PC-9 (cell line): Measurements from ENCODE around the gene BACH2. TPM values are rescaled to one million over a fixed set of nuclear protein-coding genes. Genes with fewer than 3 reads are reported as not detected.

Experiments
- BruUV-seq: library from RNA; stranded (reverse); fragments of 400-500 nt; replicated peaks from 2 replicates; lab custom pipeline; 2021; lab: Mats Ljungman, UMichigan
- CTCF ChIA-PET: fragments of 300-600 bp; sonication (Branson Sonifier 250); formaldehyde crosslinking; loops from one replicate; lab custom pipeline; 2022; ENCODE audit warnings: antibody characterized with exemption; lab: Charles Lee
- POLR2A ChIA-PET: fragments of 300-600 bp; sonication (Branson Sonifier 250); formaldehyde crosslinking; loops from one replicate; lab custom pipeline; 2022; ENCODE audit warnings: antibody characterized with exemption; ENCODE audit not compliant: unreplicated experiment; lab: Charles Lee
- DNase-seq, 2 experiments: peaks; one replicate each; pipeline versions ENCODE4 v3.0.0 to v3.0.0-alpha.2; 2015 to 2022; ENCODE audit warnings: mixed read lengths in 1 of 2
- H2AFZ ChIP-seq: fragments of 200-600 bp; sonication (generic); 2 replicates; pipeline ENCODE4 v1.8.1; 2017; ENCODE audit warnings: antibody characterized with exemption
- H3F3A ChIP-seq: fragments of 200-600 bp; sonication (generic); 2 replicates; pipeline ENCODE4 v1.8.1; 2017; ENCODE audit warnings: antibody characterized with exemption, mild to moderate bottlenecking, low read depth; ENCODE audit not compliant: insufficient read depth
- H3K27ac ChIP-seq: fragments of 200-600 bp; sonication (generic); 2 replicates; pipeline ENCODE4 v1.6.1; 2016; ENCODE audit warnings: mixed run types
- H3K27me3 ChIP-seq: fragments of 200-600 bp; sonication (generic); 2 replicates; pipeline ENCODE4 v1.6.1; 2016; ENCODE audit warnings: low read depth, mixed run types; ENCODE audit not compliant: insufficient read depth
- H3K36me3 ChIP-seq: fragments of 200-600 bp; sonication (generic); 2 replicates; pipeline ENCODE4 v1.6.1; 2016; ENCODE audit warnings: low read depth, mixed run types
- H3K4me1 ChIP-seq: fragments of 200-600 bp; sonication (generic); replicated peaks from 2 replicates; pipeline ENCODE4 v1.6.1; 2016; ENCODE audit warnings: mixed run types; ENCODE audit not compliant: insufficient read depth
- H3K4me2 ChIP-seq: fragments of 200-600 bp; sonication (generic); 2 replicates; pipeline ENCODE4 v1.6.1; 2017; ENCODE audit warnings: mixed run types
- H3K4me3 ChIP-seq: fragments of 200-600 bp; sonication (generic); 2 replicates; pipeline ENCODE4 v1.6.1; 2016; ENCODE audit warnings: mixed run types
- H3K79me2 ChIP-seq: fragments of 200-600 bp; sonication (generic); 2 replicates; pipeline ENCODE4 v1.6.1; 2017; ENCODE audit warnings: low read depth, mixed run types
- H3K9me2 ChIP-seq: fragments of 200-600 bp; sonication (generic); 2 replicates; pipeline ENCODE4 v1.8.1; 2017; ENCODE audit warnings: mild to moderate bottlenecking; ENCODE audit not compliant: insufficient read depth
- H3K9me3 ChIP-seq: fragments of 200-600 bp; sonication (generic); 2 replicates; pipeline ENCODE4 v1.8.1; 2016; ENCODE audit warnings: low read depth; ENCODE audit not compliant: insufficient read depth
- H4K20me1 ChIP-seq: fragments of 200-600 bp; sonication (generic); 2 replicates; pipeline ENCODE4 v1.8.1; 2017; ENCODE audit not compliant: insufficient read depth
- EZH2 ChIP-seq: fragments of 200-600 bp; sonication (generic); IDR thresholded peaks from 2 replicates; pipeline ENCODE4 v1.8.0; 2017; ENCODE audit warnings: antibody characterized with exemption, low read depth
- intact Hi-C: fragments of 100-400 bp; cut with micrococcal nuclease; formaldehyde crosslinking; loops from one replicate; pipeline ENCODE4 v1.10.0; 2022; ENCODE audit not compliant: unreplicated experiment
- total RNA-seq: library from RNA; stranded (reverse); gene quantifications from 2 replicates; pipeline ENCODE4 v1.2.3, GENCODE V29; 2021
- TF ChIP-seq, protein P1 (sequence below): fragments of 200-600 bp; sonication (generic); conservative IDR thresholded peaks from 2 replicates; pipeline ENCODE4 v1.6.1; 2017; ENCODE audit warnings: mixed run types, antibody characterized with exemption, mild to moderate bottlenecking, moderate library complexity

The BACH2 gene
- total RNA-seq, 1 experiment from 2014 or later, result 2.3 TPM

DNA sequence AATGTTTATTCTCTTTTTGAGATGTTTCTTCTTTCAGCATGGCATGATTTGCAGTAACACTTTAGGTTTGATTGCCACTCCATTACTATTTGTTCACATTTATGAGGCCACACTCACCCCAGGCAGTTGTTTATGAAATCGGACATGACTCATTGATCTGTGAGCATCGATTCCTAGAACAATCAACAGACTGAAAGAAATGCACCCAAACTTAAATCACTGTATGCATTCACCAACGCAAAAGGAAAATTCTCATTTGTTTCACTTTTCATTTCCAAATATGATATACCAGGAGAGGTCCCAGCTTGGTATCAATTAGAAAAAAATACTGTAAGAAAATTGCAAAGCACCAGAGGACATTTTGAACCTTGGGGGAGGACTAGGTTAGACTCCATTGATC is 407.8 kb downstream of the BACH2 start:
- Histone ChIP-seq H3K27ac (no peak overlapping the region), H3K4me1 (0 out of 2 replicates have a peak, but pooled peaks cover 3% of the 10 kb centered on the region), H3K4me2 (peak overlapping the region; percentile 32; the same call in 1 of the 2 replicates), H3F3A (no peaks in the 10 kb centered on the region), H3K4me3 (no peak overlapping the region), H3K36me3 (no peaks in the 10 kb centered on the region), H3K9me3 (no peaks in the 10 kb centered on the region), H3K79me2 (no peaks in the 10 kb centered on the region), H4K20me1 (no peaks in the 10 kb centered on the region), H3K27me3 (no peaks in the 10 kb centered on the region), H3K9me2 (no peaks in the 10 kb centered on the region), H2AFZ (no peak overlapping the region)
- BruUV-seq, result no TSS peak
- no peak for DNase-seq
- ChIA-PET POLR2A (no interaction called here), CTCF (no interaction called here)
- TF ChIP-seq, protein P1, sequence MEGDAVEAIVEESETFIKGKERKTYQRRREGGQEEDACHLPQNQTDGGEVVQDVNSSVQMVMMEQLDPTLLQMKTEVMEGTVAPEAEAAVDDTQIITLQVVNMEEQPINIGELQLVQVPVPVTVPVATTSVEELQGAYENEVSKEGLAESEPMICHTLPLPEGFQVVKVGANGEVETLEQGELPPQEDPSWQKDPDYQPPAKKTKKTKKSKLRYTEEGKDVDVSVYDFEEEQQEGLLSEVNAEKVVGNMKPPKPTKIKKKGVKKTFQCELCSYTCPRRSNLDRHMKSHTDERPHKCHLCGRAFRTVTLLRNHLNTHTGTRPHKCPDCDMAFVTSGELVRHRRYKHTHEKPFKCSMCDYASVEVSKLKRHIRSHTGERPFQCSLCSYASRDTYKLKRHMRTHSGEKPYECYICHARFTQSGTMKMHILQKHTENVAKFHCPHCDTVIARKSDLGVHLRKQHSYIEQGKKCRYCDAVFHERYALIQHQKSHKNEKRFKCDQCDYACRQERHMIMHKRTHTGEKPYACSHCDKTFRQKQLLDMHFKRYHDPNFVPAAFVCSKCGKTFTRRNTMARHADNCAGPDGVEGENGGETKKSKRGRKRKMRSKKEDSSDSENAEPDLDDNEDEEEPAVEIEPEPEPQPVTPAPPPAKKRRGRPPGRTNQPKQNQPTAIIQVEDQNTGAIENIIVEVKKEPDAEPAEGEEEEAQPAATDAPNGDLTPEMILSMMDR, result no peak
- no peak for TF ChIP-seq EZH2
- intact Hi-C loops, result no loop called here

DNA sequence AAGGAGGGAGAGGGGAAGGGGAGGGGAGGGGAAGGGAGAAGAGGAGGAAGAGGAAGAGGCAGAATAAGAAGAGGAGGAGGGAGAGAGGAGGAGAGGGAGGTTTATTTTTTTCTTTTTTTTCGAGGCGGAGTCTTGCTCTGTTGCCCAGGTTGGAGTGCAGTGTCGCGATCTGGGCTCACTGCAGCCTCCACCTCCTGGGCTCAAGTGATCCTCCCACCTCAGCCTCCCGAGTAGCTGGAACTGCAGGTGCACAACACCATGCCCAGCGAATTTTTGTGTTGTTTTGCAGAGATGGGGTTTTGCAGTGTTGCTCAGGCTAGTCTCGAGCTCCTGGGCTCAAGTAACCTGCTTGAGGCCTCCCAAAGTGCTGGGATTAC is 408.5 kb downstream of the BACH2 start:
- no peak for TF ChIP-seq EZH2
- TF ChIP-seq, protein P1, result no peak
- no peak overlapping the region for H3K4me2 ChIP-seq
- H3F3A ChIP-seq, result no peaks in the 10 kb centered on the region
- no TSS peak for BruUV-seq
- DNase-seq, result no peak
- POLR2A ChIA-PET, result no interaction called here
- no peaks in the 10 kb centered on the region for H3K36me3 ChIP-seq
- no peaks in the 10 kb centered on the region for H3K9me2 ChIP-seq
- intact Hi-C loops, result no loop called here
- H3K27ac ChIP-seq, result no peak overlapping the region
- 0 out of 2 replicates have a peak, but pooled peaks cover 3% of the 10 kb centered on the region for H3K4me1 ChIP-seq
- no peaks in the 10 kb centered on the region for H3K9me3 ChIP-seq
- H3K27me3 ChIP-seq, result no peaks in the 10 kb centered on the region
- no peak overlapping the region for H2AFZ ChIP-seq
- H4K20me1 ChIP-seq, result no peaks in the 10 kb centered on the region
- CTCF ChIA-PET, result no interaction called here
- no peaks in the 10 kb centered on the region for H3K79me2 ChIP-seq
- H3K4me3 ChIP-seq, result no peak overlapping the region

DNA sequence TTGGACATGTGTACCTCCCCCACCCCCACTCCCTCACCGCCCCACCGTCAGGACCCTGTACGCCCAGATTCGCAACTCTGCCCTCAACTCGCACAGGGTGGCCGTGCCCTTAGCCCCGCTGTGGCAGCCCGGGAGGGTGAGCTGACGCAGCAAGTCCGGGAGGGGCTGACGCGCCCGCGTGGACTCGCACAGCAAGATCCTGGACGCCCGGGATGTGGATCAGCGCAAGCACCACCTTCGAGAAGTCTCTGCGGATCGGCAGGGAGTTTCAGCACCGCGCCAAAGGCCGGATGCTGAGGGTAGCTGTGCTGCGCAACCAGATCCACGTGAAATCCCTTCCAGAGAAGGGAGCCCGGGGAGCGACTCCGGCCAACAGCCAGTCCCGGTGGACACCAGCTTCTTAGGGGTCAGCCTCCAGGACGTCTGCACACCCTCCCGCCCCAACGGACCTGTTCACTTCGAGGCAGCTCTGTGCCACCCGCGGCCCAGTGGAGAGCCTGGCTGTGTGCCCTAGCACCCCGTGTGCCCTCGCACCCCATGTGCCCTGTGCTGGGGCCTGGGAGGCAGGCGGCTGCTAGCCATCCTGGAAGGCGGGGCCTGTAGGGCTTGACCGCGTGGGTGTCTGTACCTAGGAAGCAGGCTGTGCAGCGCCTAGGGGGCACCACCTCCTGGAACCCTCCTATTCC is 409.0 kb downstream of the BACH2 start:
- no peak for DNase-seq
- BruUV-seq, result no TSS peak
- Histone ChIP-seq H3K4me1 (0 out of 2 replicates have a peak, but pooled peaks cover 3% of the 10 kb centered on the region), H4K20me1 (no peaks in the 10 kb centered on the region), H2AFZ (no peak overlapping the region), H3K4me2 (no peak overlapping the region), H3K79me2 (no peaks in the 10 kb centered on the region), H3K4me3 (no peak overlapping the region), H3F3A (no peaks in the 10 kb centered on the region), H3K36me3 (no peaks in the 10 kb centered on the region), H3K27ac (no peak overlapping the region), H3K9me2 (no peaks in the 10 kb centered on the region), H3K9me3 (no peaks in the 10 kb centered on the region), H3K27me3 (no peaks in the 10 kb centered on the region)
- intact Hi-C loops, result no loop called here
- TF ChIP-seq EZH2, result no peak
- TF ChIP-seq, protein P1, result no peak
- ChIA-PET CTCF (no interaction called here), POLR2A (no interaction called here)
